Stromal cell of bone marrow (primary cell): ENCODE results near the gene DPM3.

Experiments used
- DNase-seq: peaks from one replicate; pipeline ENCODE4 v3.0.0-alpha.2; 2012; ENCODE audit warnings: low read depth

The DPM3 gene

GRCh38 chr1:155093911-155094621 lies 46.3 kb downstream of the DPM3 start:
- DNase-seq, result peak; percentile 23

- DNase-seq, result no peak
These were observed 47.7 kb downstream of the DPM3 start for GRCh38 chr1:155092641-155093040.

GRCh38 chr1:155092131-155092530 lies 48.2 kb downstream of the DPM3 start:
- DNase-seq, result no peak

GRCh38 chr1:155091071-155092051 lies 49.0 kb downstream of the DPM3 start:
- DNase-seq, result no peak
